ENCODE data around the gene PLXNA4.

PLXNA4 gene

GRCh38 chr7:132588596-132588995 is 12.3 kb upstream of the PLXNA4 start:
- no peak for TF ChIP-seq CTCF (IDR thresholded peaks at IDR 0.05; ENCODE audit: low read depth, low read length)
- no peak for DNase-seq (ENCODE audit: extremely low read depth, low read depth)

- no peak for DNase-seq (ENCODE audit: extremely low read depth, low read depth)
- TF ChIP-seq CTCF (IDR thresholded peaks at IDR 0.05; ENCODE audit: low read depth, low read length), result no peak
Observed at GRCh38 chr7:132584796-132585494, 8.7 kb upstream of the PLXNA4 start.

- DNase-seq (ENCODE audit: extremely low read depth, low read depth), result no peak
- no peak for TF ChIP-seq CTCF (IDR thresholded peaks at IDR 0.05; ENCODE audit: low read depth, low read length)
Observed at GRCh38 chr7:132581431-132581830, 5.2 kb upstream of the PLXNA4 start.

- TF ChIP-seq CTCF (IDR thresholded peaks at IDR 0.05; ENCODE audit: low read depth, low read length), result peak; percentile 74
- DNase-seq (ENCODE audit: extremely low read depth, low read depth), result peak; percentile 46
Observed at GRCh38 chr7:132580717-132581285, 4.5 kb upstream of the PLXNA4 start.

GRCh38 chr7:132580277-132580676 is 4.0 kb upstream of the PLXNA4 start:
- no peak; the same call in 1 of the 2 replicates for TF ChIP-seq CTCF (IDR thresholded peaks at IDR 0.05; ENCODE audit: low read depth, low read length)
- DNase-seq (ENCODE audit: extremely low read depth, low read depth), result no peak

- TF ChIP-seq CTCF (IDR thresholded peaks at IDR 0.05; ENCODE audit: low read depth, low read length), result no peak
- DNase-seq (ENCODE audit: extremely low read depth, low read depth), result no peak
Observed at GRCh38 chr7:132579260-132579899, 3.1 kb upstream of the PLXNA4 start.

GRCh38 chr7:132578826-132579225 is 2.6 kb upstream of the PLXNA4 start:
- no peak for DNase-seq (ENCODE audit: extremely low read depth, low read depth)
- TF ChIP-seq CTCF (IDR thresholded peaks at IDR 0.05; ENCODE audit: low read depth, low read length), result no peak
